Mammary microvascular endothelial cell (primary cell): ENCODE results near the gene MMP8. TPM values are rescaled to one million over a fixed set of nuclear protein-coding genes. Genes with fewer than 3 reads are reported as not detected.

Source experiments
- total RNA-seq: library from RNA; depleted of rRNA; stranded (reverse); fragments of >200 nt; gene quantifications from 2 replicates; pipeline ENCODE4 v1.2.3, GENCODE V29; 2015

Gene MMP8, protein sequence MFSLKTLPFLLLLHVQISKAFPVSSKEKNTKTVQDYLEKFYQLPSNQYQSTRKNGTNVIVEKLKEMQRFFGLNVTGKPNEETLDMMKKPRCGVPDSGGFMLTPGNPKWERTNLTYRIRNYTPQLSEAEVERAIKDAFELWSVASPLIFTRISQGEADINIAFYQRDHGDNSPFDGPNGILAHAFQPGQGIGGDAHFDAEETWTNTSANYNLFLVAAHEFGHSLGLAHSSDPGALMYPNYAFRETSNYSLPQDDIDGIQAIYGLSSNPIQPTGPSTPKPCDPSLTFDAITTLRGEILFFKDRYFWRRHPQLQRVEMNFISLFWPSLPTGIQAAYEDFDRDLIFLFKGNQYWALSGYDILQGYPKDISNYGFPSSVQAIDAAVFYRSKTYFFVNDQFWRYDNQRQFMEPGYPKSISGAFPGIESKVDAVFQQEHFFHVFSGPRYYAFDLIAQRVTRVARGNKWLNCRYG
- total RNA-seq, result not detected in 2 replicates

DNA sequence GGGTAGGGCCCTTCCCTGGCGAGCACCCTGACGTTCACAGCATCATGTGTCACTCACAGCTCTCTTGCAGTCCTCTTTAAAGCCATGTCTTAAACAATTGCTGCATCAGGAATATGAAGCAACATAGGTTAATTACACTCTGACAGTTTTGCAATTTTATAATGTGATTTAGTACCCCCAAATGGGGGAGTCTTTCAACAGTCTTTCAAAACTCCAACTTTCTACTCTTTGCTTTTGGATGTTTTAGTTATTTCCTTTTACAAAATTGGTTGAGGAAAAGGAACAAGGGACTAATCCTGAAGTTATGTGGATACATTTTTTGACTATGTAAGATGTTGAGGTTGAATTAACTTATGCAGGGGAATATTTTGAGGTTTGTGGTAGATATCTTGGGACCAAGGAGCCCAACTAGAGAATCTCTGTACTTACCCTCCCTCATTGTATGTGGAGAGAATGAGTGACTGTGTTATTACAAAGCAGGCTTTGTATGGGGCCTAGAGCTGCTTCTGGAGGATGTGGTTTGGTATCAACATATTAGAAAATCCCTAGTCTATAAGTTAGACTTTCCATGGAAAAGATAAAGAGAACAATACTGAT lies at the start of gene MMP8:
MMP8 (minus strand) TSS at position 51 of the 597 bp plus-strand sequence. CDS start 99 bp downstream, outside the sequence.

GRCh38 chr11:102705626-102706025 lies 19.1 kb downstream of the MMP8 start, which contains the start of gene MMP27:
MMP27 (minus strand) TSS chr11:102705769; CDS start chr11:102705714, 55 bp downstream.

Other genes with a start within 250 kb of the MMP8 start
- not detected in 2 replicates for gene MMP7, start 194.2 kb downstream of the MMP8 start, total RNA-seq
- gene MMP20, start 99.6 kb downstream of the MMP8 start, total RNA-seq, result not detected in 2 replicates
- not detected in 2 replicates for gene MMP27, start 19.2 kb downstream of the MMP8 start, total RNA-seq
- gene MMP10, start 55.7 kb upstream of the MMP8 start, total RNA-seq, result 6.2 and 7.9 TPM in 2 replicates
- 3,905 and 4,119 TPM in 2 replicates for gene MMP1, start 73.2 kb upstream of the MMP8 start, total RNA-seq
- not detected in 2 replicates for gene MMP3, start 118.7 kb upstream of the MMP8 start, total RNA-seq
- 0.05 TPM in 1 of 2 replicates, not detected in the other for gene MMP12, start 150.0 kb upstream of the MMP8 start, total RNA-seq
- not detected in 2 replicates for gene MMP13, start 230.8 kb upstream of the MMP8 start, total RNA-seq